Measurements from ENCODE around the gene FGD2.

The FGD2 gene

GRCh38 chr6:37061157-37061804 is 55.8 kb downstream of the FGD2 start:
- ATAC-seq (replicated peaks) (no peak), DNase-seq (no peak)
- H3K9me3 Mint-ChIP-seq, result no peaks in the 10 kb centered on the region
- no peak overlapping the region for H3K4me3 Mint-ChIP-seq
- H3K36me3 Mint-ChIP-seq (ENCODE audit: insufficient read depth), result no peaks in the 10 kb centered on the region
- peaks cover 0 to 2% of the 10 kb centered on the region in 2 donors for H3K4me1 Mint-ChIP-seq (ENCODE audit: low read depth in 2 of 2)
- no peak overlapping the region for H3K27ac Mint-ChIP-seq
- H3K27me3 Mint-ChIP-seq, result no peaks in the 10 kb centered on the region

- Mint-ChIP-seq H3K4me3 (no peak overlapping the region), H3K9me3 (no peaks in the 10 kb centered on the region), H3K4me1 (ENCODE audit: low read depth in 2 of 2) (peaks cover 0 to 2% of the 10 kb centered on the region in 2 donors), H3K36me3 (ENCODE audit: insufficient read depth) (no peaks in the 10 kb centered on the region), H3K27ac (no peak overlapping the region), H3K27me3 (no peaks in the 10 kb centered on the region)
- DNase-seq (no peak), ATAC-seq (replicated peaks) (no peak)
Observed at GRCh38 chr6:37062424-37062823, 57.0 kb downstream of the FGD2 start.

GRCh38 chr6:37068356-37069270 is 63.2 kb downstream of the FGD2 start:
- H3K27ac Mint-ChIP-seq, result no peak overlapping the region
- DNase-seq, result no peak
- H3K36me3 Mint-ChIP-seq (ENCODE audit: insufficient read depth), result no peaks in the 10 kb centered on the region
- no peaks in the 10 kb centered on the region for H3K27me3 Mint-ChIP-seq
- no peaks in the 10 kb centered on the region for H3K9me3 Mint-ChIP-seq
- H3K4me3 Mint-ChIP-seq, result peak overlapping the region in 1 of 2 donors; percentile 43
- peaks cover 17 to 25% of the 10 kb centered on the region in 2 donors for H3K4me1 Mint-ChIP-seq (ENCODE audit: low read depth in 2 of 2)
- ATAC-seq (replicated peaks), result peak; percentile 52

- Mint-ChIP-seq H3K4me1 (ENCODE audit: low read depth in 2 of 2) (peaks cover 17 to 25% of the 10 kb centered on the region in 2 donors), H3K9me3 (no peaks in the 10 kb centered on the region), H3K27ac (no peak overlapping the region), H3K27me3 (no peaks in the 10 kb centered on the region), H3K4me3 (no peak overlapping the region), H3K36me3 (ENCODE audit: insufficient read depth) (no peaks in the 10 kb centered on the region)
- DNase-seq (no peak), ATAC-seq (replicated peaks) (no peak)
Observed at GRCh38 chr6:37069639-37070038, 64.2 kb downstream of the FGD2 start.

- DNase-seq, result no peak
- H3K27me3 Mint-ChIP-seq, result no peaks in the 10 kb centered on the region
- H3K36me3 Mint-ChIP-seq (ENCODE audit: insufficient read depth), result no peaks in the 10 kb centered on the region
- ATAC-seq (replicated peaks), result peak; percentile 37
- peak overlapping the region; percentile 89 to 91 for H3K27ac Mint-ChIP-seq
- peak overlapping the region in 1 of 2 donors; percentile 51 for H3K4me3 Mint-ChIP-seq
- no peaks in the 10 kb centered on the region for H3K9me3 Mint-ChIP-seq
- H3K4me1 Mint-ChIP-seq (ENCODE audit: low read depth in 2 of 2), result peaks cover 17 to 25% of the 10 kb centered on the region in 2 donors
Observed at GRCh38 chr6:37072526-37072925, 67.1 kb downstream of the FGD2 start.

GRCh38 chr6:37074053-37074827 is 68.8 kb downstream of the FGD2 start:
- Mint-ChIP-seq H3K27me3 (no peaks in the 10 kb centered on the region), H3K4me3 (no peak overlapping the region), H3K36me3 (ENCODE audit: insufficient read depth) (no peaks in the 10 kb centered on the region), H3K9me3 (no peaks in the 10 kb centered on the region), H3K4me1 (ENCODE audit: low read depth in 2 of 2) (peaks cover 16 to 17% of the 10 kb centered on the region in 2 donors), H3K27ac (peak overlapping the region; percentile 18 to 29)
- DNase-seq (no peak), ATAC-seq (replicated peaks) (no peak)

- DNase-seq (no peak), ATAC-seq (replicated peaks) (no peak)
- H3K27ac Mint-ChIP-seq, result no peak overlapping the region
- no peaks in the 10 kb centered on the region for H3K9me3 Mint-ChIP-seq
- no peaks in the 10 kb centered on the region for H3K36me3 Mint-ChIP-seq (ENCODE audit: insufficient read depth)
- no peaks in the 10 kb centered on the region for H3K27me3 Mint-ChIP-seq
- H3K4me3 Mint-ChIP-seq, result no peak overlapping the region
- peaks cover 4 to 5% of the 10 kb centered on the region in 2 donors for H3K4me1 Mint-ChIP-seq (ENCODE audit: low read depth in 2 of 2)
Observed at GRCh38 chr6:37077191-37077904, 71.9 kb downstream of the FGD2 start.

GRCh38 chr6:37077905-37078296 is 72.4 kb downstream of the FGD2 start:
- no peak for DNase-seq

More at GRCh38 chr6:37077905-37078296, 72.4 kb downstream of the FGD2 start:
- H3K4me3 Mint-ChIP-seq, result no peak overlapping the region
- no peaks in the 10 kb centered on the region for H3K9me3 Mint-ChIP-seq
- no peak overlapping the region for H3K27ac Mint-ChIP-seq
- H3K27me3 Mint-ChIP-seq, result no peaks in the 10 kb centered on the region
- H3K4me1 Mint-ChIP-seq (ENCODE audit: low read depth in 2 of 2), result peaks cover 0 to 1% of the 10 kb centered on the region in 2 donors
- no peaks in the 10 kb centered on the region for H3K36me3 Mint-ChIP-seq (ENCODE audit: insufficient read depth)
- ATAC-seq (replicated peaks), result no peak

Measured in effector memory CD8-positive, alpha-beta T cell (primary cell).